MM.1S (cell line): ENCODE measurements around the gene AFAP1.

Source experiments
- CTCF ChIP-seq: fragments of 300-600 bp; sonication (generic); IDR thresholded peaks from 2 replicates; pipeline ENCODE4 v1.5.1; 2016; ENCODE audit warnings: antibody characterized with exemption, low read length, mixed read lengths
- EZH2 ChIP-seq: fragments of 300-600 bp; sonication (generic); optimal IDR thresholded peaks from 2 replicates; pipeline ENCODE3; 2017; ENCODE audit warnings: low read depth, mild to moderate bottlenecking, antibody characterized with exemption, low read length, mixed read lengths

- no peak for TF ChIP-seq CTCF
- no peak for TF ChIP-seq EZH2
These were observed at the start of gene AFAP1 for GRCh38 chr4:7939377-7940108.
